T-helper 1 cell (primary cell): ENCODE measurements around the gene NEURL1B.

Experiments
- DNase-seq, 5 donors: peaks; one replicate each; pipeline ENCODE4 v3.0.0-alpha.2; 2012 to 2020

The NEURL1B gene

DNA sequence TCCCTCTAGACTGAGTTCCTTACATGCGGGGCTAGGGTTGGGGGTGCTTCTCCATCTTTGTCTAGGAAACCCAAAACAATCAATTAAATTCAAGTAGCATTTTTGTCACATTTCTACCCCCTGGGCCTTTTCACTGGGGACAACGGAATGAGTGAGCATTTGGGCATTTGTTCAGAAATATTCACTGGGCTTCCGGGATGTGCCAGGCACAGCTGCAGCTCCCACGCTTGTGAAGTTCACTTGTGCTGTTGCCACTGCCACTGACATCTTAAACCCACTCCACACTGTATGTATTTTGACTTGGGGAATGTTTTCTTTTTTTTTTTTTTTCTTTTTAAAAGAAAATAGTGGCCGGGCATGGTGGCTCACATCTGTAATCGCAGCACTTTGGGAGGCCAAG lies 98.3 kb downstream of the NEURL1B start:
- DNase-seq, result no peak

DNA sequence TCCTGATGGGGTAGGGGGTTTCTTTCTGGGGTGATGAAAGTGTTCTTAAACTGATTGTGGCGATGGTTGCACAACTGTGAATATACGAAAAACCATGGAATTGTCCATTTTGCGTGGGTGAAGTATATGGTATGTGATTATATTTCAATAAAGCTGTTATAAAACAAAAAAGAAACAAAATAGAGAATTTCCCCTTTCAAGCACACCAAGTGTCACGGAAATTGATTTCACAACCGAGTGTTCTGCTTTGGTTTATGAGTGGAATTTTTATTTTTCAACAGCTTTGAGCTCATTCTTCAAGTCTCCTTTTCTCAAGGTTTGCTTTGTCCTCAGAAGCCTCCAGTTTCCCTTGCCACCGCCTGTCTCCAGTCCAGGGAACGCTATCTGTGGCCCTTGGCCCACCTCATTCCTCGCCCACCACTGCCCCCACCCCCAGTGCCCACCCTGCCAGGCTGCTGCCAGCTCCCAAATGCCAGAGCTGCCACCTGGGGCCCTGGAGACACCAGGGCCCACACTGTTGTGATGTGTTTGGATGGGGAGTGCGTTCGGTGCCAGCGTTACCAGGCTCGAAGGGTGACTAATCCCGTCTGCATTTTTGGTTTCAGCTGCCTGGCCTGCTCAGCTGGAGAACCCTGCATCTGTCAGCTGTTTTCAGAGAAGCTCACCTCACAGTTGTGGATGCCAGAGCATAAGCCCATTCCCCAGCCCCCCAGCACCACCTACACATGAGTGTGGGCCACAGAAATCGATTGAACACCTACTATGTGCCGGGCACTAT lies 99.6 kb downstream of the NEURL1B start:
- no peak for DNase-seq
